ENCODE data around the gene MUC13. TPM values are rescaled to one million over a fixed set of nuclear protein-coding genes. Genes with fewer than 3 reads are reported as not detected.

The MUC13 gene
- total and polyA plus RNA-seq, 2 donors from 2014 or later, result 1.9 to 6.4 TPM

- no peaks in the 10 kb centered on the region for H3K36me3 ChIP-seq (ENCODE audit: control insufficient read depth in 2 of 3, insufficient read depth in 3 of 3, low read length in 3 of 3)
- H3K9ac ChIP-seq (ENCODE audit: low read length in 3 of 3), result no peak overlapping the region
- H3K4me1 ChIP-seq (ENCODE audit: control insufficient read depth in 2 of 3, insufficient read depth in 2 of 3, low read depth in 1 of 3, low read length in 3 of 3), result no peaks in the 10 kb centered on the region
- TF ChIP-seq CTCF (IDR thresholded peaks at IDR 0.05; ENCODE audit: borderline replicate concordance, extremely low read depth, insufficient read depth), result no peak
- H3K27ac ChIP-seq (ENCODE audit: low read depth in 2 of 2, low read length in 2 of 2), result no peak overlapping the region
- no peaks in the 10 kb centered on the region for H3K9me3 ChIP-seq (ENCODE audit: control insufficient read depth in 2 of 3, insufficient read depth in 1 of 3, low read length in 3 of 3)
- FAIRE-seq (no peak), DNase-seq (no peak)
- no peak overlapping the region for H3K4me3 ChIP-seq (ENCODE audit: low read length in 3 of 3)
- H3K27me3 ChIP-seq (ENCODE audit: control insufficient read depth, insufficient read depth, low read length), result no peaks in the 10 kb centered on the region
- intact Hi-C loops (cut with DNase I), result no loop called here
These were observed 19.3 kb downstream of the MUC13 start for GRCh38 chr3:124915254-124915653.

GRCh38 chr3:124907957-124908356, 26.6 kb downstream of the MUC13 start:
- H3K27me3 ChIP-seq (ENCODE audit: control insufficient read depth, insufficient read depth, low read length), result no peaks in the 10 kb centered on the region
- FAIRE-seq, result no peak
- H3K36me3 ChIP-seq (ENCODE audit: control insufficient read depth in 2 of 3, insufficient read depth in 3 of 3, low read length in 3 of 3), result no peaks in the 10 kb centered on the region
- no peak overlapping the region for H3K27ac ChIP-seq (ENCODE audit: low read depth in 2 of 2, low read length in 2 of 2)
- TF ChIP-seq CTCF (IDR thresholded peaks at IDR 0.05; ENCODE audit: borderline replicate concordance, extremely low read depth, insufficient read depth), result no peak
- H3K9me3 ChIP-seq (ENCODE audit: control insufficient read depth in 2 of 3, insufficient read depth in 1 of 3, low read length in 3 of 3), result no peaks in the 10 kb centered on the region
- no peak overlapping the region for H3K9ac ChIP-seq (ENCODE audit: low read length in 3 of 3)
- DNase-seq, result no peak
- H3K4me1 ChIP-seq (ENCODE audit: control insufficient read depth in 2 of 3, insufficient read depth in 2 of 3, low read depth in 1 of 3, low read length in 3 of 3), result no peaks in the 10 kb centered on the region
- intact Hi-C loops (cut with DNase I), result no loop called here
- H3K4me3 ChIP-seq (ENCODE audit: low read length in 3 of 3), result no peak overlapping the region

- no peak overlapping the region for H3K4me3 ChIP-seq (ENCODE audit: low read length in 3 of 3)
- no peak for FAIRE-seq
- intact Hi-C loops (cut with DNase I), result loop anchor here (5.0 kb wide), 1 partner anchor 143 kb away; no protein-coding TSS in a partner anchor
These were observed 29.6 kb downstream of the MUC13 start for GRCh38 chr3:124904835-124905492.

More at GRCh38 chr3:124904835-124905492, 29.6 kb downstream of the MUC13 start:
- no peak for TF ChIP-seq CTCF (IDR thresholded peaks at IDR 0.05; ENCODE audit: borderline replicate concordance, extremely low read depth, insufficient read depth)
- no peak for DNase-seq
- Histone ChIP-seq H3K27me3 (ENCODE audit: control insufficient read depth, insufficient read depth, low read length) (no peaks in the 10 kb centered on the region), H3K4me1 (ENCODE audit: control insufficient read depth in 2 of 3, insufficient read depth in 2 of 3, low read depth in 1 of 3, low read length in 3 of 3) (peaks cover 0 to 7% (median 0%) of the 10 kb centered on the region in 3 donors), H3K9ac (ENCODE audit: low read length in 3 of 3) (no peak overlapping the region), H3K36me3 (ENCODE audit: control insufficient read depth in 2 of 3, insufficient read depth in 3 of 3, low read length in 3 of 3) (no peaks in the 10 kb centered on the region), H3K9me3 (ENCODE audit: control insufficient read depth in 2 of 3, insufficient read depth in 1 of 3, low read length in 3 of 3) (no peaks in the 10 kb centered on the region), H3K27ac (ENCODE audit: low read depth in 2 of 2, low read length in 2 of 2) (no peak overlapping the region)

Measured in kidney (tissue), 14 donors.